ENCODE results near the gene FBXW9. TPM values are rescaled to one million over a fixed set of nuclear protein-coding genes. Genes with fewer than 3 reads are reported as not detected.

The FBXW9 gene
- total RNA-seq, 6 experiments from 2014 or later: 1.6 to 4.9 (median 2.6) TPM

GRCh38 chr19:12660980-12661379 is 35.5 kb downstream of the FBXW9 start:
- no peak for ATAC-seq
- Histone ChIP-seq H3K9me3 (no peaks in the 10 kb centered on the region), H3K27ac (no peak overlapping the region), H3K36me3 (peaks cover 0 to 46% (median 5%) of the 10 kb centered on the region in 4 donors), H3K27me3 (no peaks in the 10 kb centered on the region), H3K4me1 (no peaks in the 10 kb centered on the region), H3K4me3 (no peak overlapping the region)
- intact Hi-C loops (cut with DNase I): loop anchor here in 1 of 2 donors (10.0 kb wide), 1 partner anchor 96 kb away; no protein-coding TSS in a partner anchor
- TF ChIP-seq CTCF (IDR thresholded peaks at IDR 0.05) (no peak), POLR2A (IDR thresholded peaks at IDR 0.05) (no peak)
- 100% methylated on average over 5 of the region's 12 CpGs for WGBS (ENCODE audit: insufficient coverage, low coverage, low lambda C conversion rate, missing lambda C conversion rate)
- no peak for DNase-seq

GRCh38 chr19:12657966-12658365 is 38.5 kb downstream of the FBXW9 start:
- TF ChIP-seq CTCF (IDR thresholded peaks at IDR 0.05) (no peak), POLR2A (IDR thresholded peaks at IDR 0.05) (no peak)
- intact Hi-C loops (cut with DNase I): no loop called here
- H3K27me3 ChIP-seq: no peaks in the 10 kb centered on the region
- DNase-seq: no peak
- peak in 1 of 4 donors; percentile 44 for ATAC-seq
- no peak overlapping the region for H3K27ac ChIP-seq
- WGBS (ENCODE audit: insufficient coverage, low coverage, low lambda C conversion rate, missing lambda C conversion rate): no CpG with 5 or more reads among the region's 22 CpGs
- H3K4me1 ChIP-seq: no peaks in the 10 kb centered on the region
- H3K36me3 ChIP-seq: peaks cover 0 to 44% (median 7%) of the 10 kb centered on the region in 4 donors
- no peaks in the 10 kb centered on the region for H3K9me3 ChIP-seq
- no peak overlapping the region for H3K4me3 ChIP-seq

GRCh38 chr19:12656899-12657571 is 39.4 kb downstream of the FBXW9 start:
- Histone ChIP-seq H3K36me3 (peaks cover 0 to 35% (median 7%) of the 10 kb centered on the region in 4 donors), H3K27ac (no peak overlapping the region), H3K9me3 (no peaks in the 10 kb centered on the region), H3K27me3 (no peaks in the 10 kb centered on the region), H3K4me1 (no peaks in the 10 kb centered on the region), H3K4me3 (no peak overlapping the region)
- intact Hi-C loops (cut with DNase I): no loop called here
- ATAC-seq (no peak), DNase-seq (no peak)
- 77% methylated on average over 50 of the region's 50 CpGs for WGBS (ENCODE audit: insufficient coverage, low coverage, low lambda C conversion rate, missing lambda C conversion rate)
- TF ChIP-seq CTCF (IDR thresholded peaks at IDR 0.05) (no peak), POLR2A (IDR thresholded peaks at IDR 0.05) (no peak)

- Histone ChIP-seq H3K27ac (no peak overlapping the region), H3K4me1 (no peaks in the 10 kb centered on the region), H3K36me3 (peaks cover 0 to 21% (median 3%) of the 10 kb centered on the region in 4 donors), H3K27me3 (no peaks in the 10 kb centered on the region), H3K9me3 (no peaks in the 10 kb centered on the region), H3K4me3 (no peak overlapping the region)
- intact Hi-C loops (cut with DNase I): no loop called here
- DNase-seq (no peak), ATAC-seq (peak in 1 of 4 donors; percentile 17)
- TF ChIP-seq CTCF (IDR thresholded peaks at IDR 0.05) (no peak), POLR2A (IDR thresholded peaks at IDR 0.05) (no peak)
- WGBS (ENCODE audit: insufficient coverage, low coverage, low lambda C conversion rate, missing lambda C conversion rate): 93% methylated on average over 3 of the region's 8 CpGs
Observed at GRCh38 chr19:12655546-12655945, 40.9 kb downstream of the FBXW9 start.
